ENCODE results near the gene TRPM2. TPM values are rescaled to one million over a fixed set of nuclear protein-coding genes. Genes with fewer than 3 reads are reported as not detected.

Gene TRPM2
- total RNA-seq, 1 donor from 2014 or later, result 0.07 TPM

DNA sequence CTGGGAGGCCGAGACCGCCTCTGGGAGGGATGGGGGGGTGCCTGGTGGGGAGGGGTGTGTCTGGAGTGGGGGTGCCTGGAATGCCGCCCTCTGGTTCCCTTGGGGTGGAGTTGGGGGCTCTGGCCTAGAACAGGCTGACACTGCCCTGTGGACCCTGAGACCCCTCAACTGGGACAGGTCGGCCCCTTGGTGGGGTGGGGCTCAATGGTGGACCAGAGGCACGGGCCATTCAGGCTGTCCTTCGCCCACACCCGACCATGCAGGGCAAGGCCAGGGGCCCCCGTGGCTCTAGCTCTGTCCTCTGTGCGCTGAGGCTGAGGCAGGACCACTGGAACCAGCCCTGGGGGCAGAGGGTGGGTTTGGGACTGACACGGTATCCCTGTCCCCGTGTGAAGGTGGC is 38.9 kb upstream of the TRPM2 start:
- no peaks in the 10 kb centered on the region for H3K4me1 Mint-ChIP-seq (ENCODE audit: unreplicated experiment)
- DNase-seq (ENCODE audit: extremely low spot score, unreplicated experiment), result no peak

DNA sequence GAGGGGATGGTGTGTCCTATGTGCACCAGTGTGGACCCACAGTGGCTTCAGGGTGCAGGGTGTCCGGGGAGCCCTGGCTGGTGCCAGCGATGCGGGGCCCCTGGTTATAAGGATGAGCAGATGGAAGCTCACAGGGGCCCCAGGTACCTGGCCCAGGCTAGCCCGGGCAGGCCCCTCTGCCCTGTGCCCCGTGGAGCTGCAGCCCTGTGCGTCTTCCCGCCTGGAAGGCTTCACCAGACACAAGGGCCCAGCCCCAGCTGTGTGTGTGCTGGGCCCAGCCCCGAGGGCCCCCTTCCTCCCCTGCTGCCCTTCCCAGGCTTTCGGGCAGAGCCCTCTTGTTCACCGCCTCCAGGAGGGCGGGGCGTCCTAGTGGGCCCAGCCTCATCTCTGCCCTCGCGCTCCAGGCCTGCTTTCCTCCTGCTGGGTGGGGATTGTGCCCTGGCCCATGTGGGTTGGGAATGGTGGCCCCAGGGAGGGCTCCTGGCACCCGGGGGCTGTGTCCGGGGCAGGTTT is 37.7 kb upstream of the TRPM2 start:
- Mint-ChIP-seq H3K4me1 (ENCODE audit: unreplicated experiment) (no peaks in the 10 kb centered on the region), H3K4me3 (no peak overlapping the region), H3K27me3 (no peaks in the 10 kb centered on the region), H3K36me3 (peaks cover 5% of the 10 kb centered on the region), H3K9me3 (no peaks in the 10 kb centered on the region), H3K27ac (no peak overlapping the region)
- TF ChIP-seq, protein P1, sequence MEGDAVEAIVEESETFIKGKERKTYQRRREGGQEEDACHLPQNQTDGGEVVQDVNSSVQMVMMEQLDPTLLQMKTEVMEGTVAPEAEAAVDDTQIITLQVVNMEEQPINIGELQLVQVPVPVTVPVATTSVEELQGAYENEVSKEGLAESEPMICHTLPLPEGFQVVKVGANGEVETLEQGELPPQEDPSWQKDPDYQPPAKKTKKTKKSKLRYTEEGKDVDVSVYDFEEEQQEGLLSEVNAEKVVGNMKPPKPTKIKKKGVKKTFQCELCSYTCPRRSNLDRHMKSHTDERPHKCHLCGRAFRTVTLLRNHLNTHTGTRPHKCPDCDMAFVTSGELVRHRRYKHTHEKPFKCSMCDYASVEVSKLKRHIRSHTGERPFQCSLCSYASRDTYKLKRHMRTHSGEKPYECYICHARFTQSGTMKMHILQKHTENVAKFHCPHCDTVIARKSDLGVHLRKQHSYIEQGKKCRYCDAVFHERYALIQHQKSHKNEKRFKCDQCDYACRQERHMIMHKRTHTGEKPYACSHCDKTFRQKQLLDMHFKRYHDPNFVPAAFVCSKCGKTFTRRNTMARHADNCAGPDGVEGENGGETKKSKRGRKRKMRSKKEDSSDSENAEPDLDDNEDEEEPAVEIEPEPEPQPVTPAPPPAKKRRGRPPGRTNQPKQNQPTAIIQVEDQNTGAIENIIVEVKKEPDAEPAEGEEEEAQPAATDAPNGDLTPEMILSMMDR (conservative IDR thresholded peaks at IDR 0.05), result no peak
- DNase-seq (ENCODE audit: extremely low spot score, unreplicated experiment), result no peak

More for the DNA sequence above, 38.9 kb upstream of the TRPM2 start:
- H3K36me3 Mint-ChIP-seq, result peaks cover 5% of the 10 kb centered on the region
- H3K27ac Mint-ChIP-seq, result no peak overlapping the region
- H3K27me3 Mint-ChIP-seq, result no peaks in the 10 kb centered on the region
- TF ChIP-seq, protein P1 (conservative IDR thresholded peaks at IDR 0.05), result no peak
- no peak overlapping the region for H3K4me3 Mint-ChIP-seq
- H3K9me3 Mint-ChIP-seq, result no peaks in the 10 kb centered on the region

DNA sequence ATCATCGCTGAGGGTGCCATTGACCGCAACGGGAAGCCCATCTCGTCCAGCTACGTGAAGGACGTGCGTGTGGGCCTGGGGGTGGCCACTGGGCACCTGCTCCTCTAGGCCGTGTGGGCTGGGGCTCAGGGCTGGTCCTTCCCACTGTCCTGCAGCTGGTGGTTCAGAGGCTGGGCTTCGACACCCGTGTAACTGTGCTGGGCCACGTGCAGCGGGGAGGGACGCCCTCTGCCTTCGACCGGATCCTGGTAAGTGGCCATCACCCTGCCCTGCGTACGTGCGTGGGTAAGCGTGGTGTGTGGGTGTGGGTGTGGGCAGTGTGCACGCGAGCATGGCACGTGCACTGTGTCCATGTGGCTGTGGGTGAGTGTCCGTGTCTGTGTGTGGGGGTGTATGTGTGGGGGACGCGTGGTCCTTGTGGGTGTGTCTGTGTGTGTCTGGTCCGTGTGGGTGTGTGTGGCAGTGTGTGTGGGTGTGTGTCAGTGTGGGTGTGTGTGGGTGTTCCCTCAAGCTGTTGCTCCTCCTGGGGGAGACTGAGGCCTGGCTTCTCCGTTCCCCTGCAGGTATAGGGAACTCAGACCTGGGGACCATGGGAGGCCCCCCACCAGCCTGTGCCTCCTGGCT is 37.0 kb upstream of the TRPM2 start:
- TF ChIP-seq, protein P1 (conservative IDR thresholded peaks at IDR 0.05), result no peak
- no peaks in the 10 kb centered on the region for H3K4me1 Mint-ChIP-seq (ENCODE audit: unreplicated experiment)
- no peak overlapping the region for H3K4me3 Mint-ChIP-seq
- no peaks in the 10 kb centered on the region for H3K27me3 Mint-ChIP-seq
- H3K36me3 Mint-ChIP-seq, result peaks cover under 1% of the 10 kb centered on the region
- no peak overlapping the region for H3K27ac Mint-ChIP-seq
- no peaks in the 10 kb centered on the region for H3K9me3 Mint-ChIP-seq
- no peak for DNase-seq (ENCODE audit: extremely low spot score, unreplicated experiment)

DNA sequence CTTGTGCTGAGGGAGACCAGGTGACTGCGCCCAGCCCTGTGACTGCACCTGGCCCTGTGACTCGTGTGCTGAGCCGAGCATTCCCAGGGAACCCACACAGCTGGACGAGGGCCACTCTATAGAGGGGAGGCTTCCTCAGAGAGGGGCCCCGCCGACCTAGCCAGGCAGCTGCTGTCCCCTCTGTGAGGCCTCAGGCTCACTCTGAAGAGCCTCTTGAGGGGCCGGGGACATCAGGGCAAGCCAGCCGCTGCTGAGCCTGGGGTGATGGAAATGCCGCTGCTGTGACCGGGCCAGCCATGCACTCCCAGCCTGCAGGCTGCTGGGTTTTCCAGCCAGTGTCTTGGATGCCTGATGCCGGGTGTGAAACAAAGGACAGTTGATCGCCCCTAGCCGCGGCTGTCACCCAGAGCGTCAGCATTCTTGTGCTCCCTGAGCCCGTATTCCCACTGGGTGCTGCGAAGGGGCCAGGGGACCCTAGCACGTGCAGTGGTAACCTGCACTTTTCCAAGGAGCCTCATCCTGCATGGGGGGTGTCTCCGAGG is 36.1 kb upstream of the TRPM2 start:
- Mint-ChIP-seq H3K4me1 (ENCODE audit: unreplicated experiment) (no peaks in the 10 kb centered on the region), H3K4me3 (no peak overlapping the region), H3K36me3 (no peaks in the 10 kb centered on the region), H3K27me3 (no peaks in the 10 kb centered on the region), H3K9me3 (no peaks in the 10 kb centered on the region), H3K27ac (no peak overlapping the region)
- no peak for DNase-seq (ENCODE audit: extremely low spot score, unreplicated experiment)
- TF ChIP-seq, protein P1 (conservative IDR thresholded peaks at IDR 0.05), result no peak

DNA sequence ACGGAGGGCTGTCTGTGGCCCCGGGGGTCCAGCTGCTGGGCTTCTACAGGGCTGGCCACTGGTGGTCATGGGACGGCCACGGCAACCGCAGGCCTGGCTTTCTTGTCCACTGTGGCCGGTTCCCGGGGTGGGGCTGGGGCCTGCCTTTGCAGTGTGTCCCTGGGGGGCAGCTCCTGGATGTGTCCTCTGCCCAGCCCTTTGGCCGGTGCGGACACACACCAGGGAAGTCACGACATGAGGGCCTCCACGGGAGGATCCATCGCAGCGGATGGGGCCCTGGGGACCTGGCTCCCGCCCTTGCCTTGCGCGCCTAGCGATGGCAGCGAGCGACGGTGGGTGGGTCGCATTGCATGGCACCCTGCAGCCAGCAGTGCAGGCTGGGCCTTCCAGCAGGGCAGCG is 35.5 kb upstream of the TRPM2 start:
- TF ChIP-seq, protein P1 (conservative IDR thresholded peaks at IDR 0.05), result no peak
- Mint-ChIP-seq H3K27ac (no peak overlapping the region), H3K4me1 (ENCODE audit: unreplicated experiment) (no peaks in the 10 kb centered on the region), H3K36me3 (no peaks in the 10 kb centered on the region), H3K27me3 (no peaks in the 10 kb centered on the region), H3K9me3 (no peaks in the 10 kb centered on the region), H3K4me3 (no peak overlapping the region)
- DNase-seq (ENCODE audit: extremely low spot score, unreplicated experiment), result no peak
